Adipocyte (in vitro differentiated cells): ENCODE measurements around the gene SMG6.

ENCODE experiments used
- DNase-seq: peaks from one replicate; pipeline ENCODE4 v3.0.0-alpha.2; 2015; ENCODE audit warnings: low read depth
- H3K27me3 ChIP-seq: replicated peaks from 2 replicates; pipeline ENCODE4 v1.7.0; 2013; ENCODE audit warnings: mild to moderate bottlenecking, low read length, moderate library complexity; ENCODE audit not compliant: control insufficient read depth, insufficient read depth
- H3K36me3 ChIP-seq: 2 replicates; pipeline ENCODE4 v1.7.0; 2013; ENCODE audit warnings: low read length, mild to moderate bottlenecking, moderate library complexity; ENCODE audit not compliant: control insufficient read depth, insufficient read depth, severe bottlenecking
- H3K4me1 ChIP-seq: 2 replicates; pipeline ENCODE4 v1.7.0; 2013; ENCODE audit warnings: mild to moderate bottlenecking, low read length, moderate library complexity; ENCODE audit not compliant: control insufficient read depth, insufficient read depth
- H3K4me3 ChIP-seq: 2 replicates; pipeline ENCODE4 v1.7.0; 2013; ENCODE audit warnings: mild to moderate bottlenecking, low read length, moderate library complexity
- H3K9ac ChIP-seq: 2 replicates; pipeline ENCODE4 v1.7.0; 2013; ENCODE audit warnings: mild to moderate bottlenecking, low read length, moderate library complexity
- H3K9me3 ChIP-seq: 2 replicates; pipeline ENCODE4 v1.7.0; 2013; ENCODE audit warnings: mild to moderate bottlenecking, low read length, moderate library complexity; ENCODE audit not compliant: control insufficient read depth

The SMG6 gene

GRCh38 chr17:2106308-2106955, 197.2 kb downstream of the SMG6 start:
- H3K9me3 ChIP-seq = no peaks in the 10 kb centered on the region
- H3K4me1 ChIP-seq = peaks cover 6% of the 10 kb centered on the region
- no peaks in the 10 kb centered on the region for H3K27me3 ChIP-seq
- no peaks in the 10 kb centered on the region for H3K36me3 ChIP-seq
- H3K4me3 ChIP-seq = no peak overlapping the region
- no peak for DNase-seq
- no peak overlapping the region for H3K9ac ChIP-seq

DNA sequence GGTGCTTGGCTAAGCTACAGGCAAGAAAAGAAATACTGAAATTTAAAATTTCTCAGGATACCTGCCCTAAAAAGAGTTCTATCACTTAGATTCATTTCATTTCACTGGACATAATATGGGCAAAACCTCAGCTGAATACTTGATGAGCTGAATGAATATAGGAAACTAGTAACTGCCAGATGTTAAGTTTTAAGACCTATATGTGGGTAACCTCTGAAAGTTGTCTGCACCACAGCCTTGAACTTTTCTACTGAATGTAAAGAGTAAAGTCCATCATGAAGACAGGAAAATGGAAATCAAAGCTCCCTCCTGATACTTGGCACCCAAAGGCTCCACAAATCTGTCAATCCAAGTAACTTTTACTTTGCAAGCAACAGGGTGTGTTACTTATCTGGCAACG, 197.9 kb downstream of the SMG6 start:
- Histone ChIP-seq H3K9me3 (no peaks in the 10 kb centered on the region), H3K9ac (no peak overlapping the region), H3K36me3 (no peaks in the 10 kb centered on the region), H3K27me3 (no peaks in the 10 kb centered on the region), H3K4me1 (peaks cover 6% of the 10 kb centered on the region), H3K4me3 (no peak overlapping the region)
- no peak for DNase-seq

GRCh38 chr17:2102931-2103809, 200.4 kb downstream of the SMG6 start:
- H3K9ac ChIP-seq = no peak overlapping the region
- DNase-seq = peak; percentile 61
- H3K4me3 ChIP-seq = no peak overlapping the region
- H3K4me1 ChIP-seq = peaks cover 6% of the 10 kb centered on the region
- no peaks in the 10 kb centered on the region for H3K9me3 ChIP-seq
- no peaks in the 10 kb centered on the region for H3K27me3 ChIP-seq
- H3K36me3 ChIP-seq = peaks cover under 1% of the 10 kb centered on the region

DNA sequence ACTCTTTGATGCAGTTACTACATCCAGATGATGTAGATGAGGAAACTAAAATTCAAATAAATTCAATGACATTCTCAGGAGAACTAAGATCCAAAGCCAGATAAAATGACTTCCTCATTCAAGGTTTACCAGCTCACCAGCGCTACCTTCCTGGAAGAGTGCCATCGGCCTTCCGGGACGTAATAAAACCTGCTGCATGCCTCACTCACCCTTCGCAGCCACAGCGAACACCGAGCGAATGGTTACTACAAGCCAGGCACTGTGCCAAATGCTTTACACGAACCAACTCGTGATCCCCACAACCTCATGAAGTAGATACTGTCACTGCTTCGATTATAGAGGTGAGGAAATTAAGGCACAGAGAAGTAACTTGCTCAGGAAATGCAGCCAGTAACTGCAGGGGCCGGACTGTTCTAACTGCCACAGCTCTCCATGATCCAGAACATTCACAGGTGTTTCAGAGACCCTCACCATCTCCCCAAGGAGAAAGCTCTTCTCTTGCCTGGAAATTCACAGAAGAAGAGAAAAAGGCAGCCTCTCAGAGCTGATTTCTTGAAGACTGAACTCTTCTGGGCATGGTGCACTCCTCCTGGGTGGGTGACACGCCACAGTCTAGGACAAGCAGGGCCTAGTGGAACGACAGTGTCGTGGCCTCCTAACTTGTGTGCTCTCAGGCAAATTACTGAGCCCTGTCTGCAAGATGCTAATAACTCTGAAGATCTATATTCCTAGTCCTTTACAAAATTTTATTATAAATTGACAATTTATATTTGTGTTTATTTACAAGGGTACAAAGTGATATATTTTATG, 201.9 kb downstream of the SMG6 start:
- H3K36me3 ChIP-seq = peaks cover 5% of the 10 kb centered on the region
- H3K4me1 ChIP-seq = peaks cover 6% of the 10 kb centered on the region
- no peaks in the 10 kb centered on the region for H3K27me3 ChIP-seq
- no peak overlapping the region for H3K4me3 ChIP-seq
- no peak overlapping the region for H3K9ac ChIP-seq
- no peaks in the 10 kb centered on the region for H3K9me3 ChIP-seq
- DNase-seq = no peak

- Histone ChIP-seq H3K9me3 (no peaks in the 10 kb centered on the region), H3K4me3 (no peak overlapping the region), H3K27me3 (no peaks in the 10 kb centered on the region), H3K9ac (peak overlapping the region; percentile 38), H3K36me3 (peaks cover 5% of the 10 kb centered on the region), H3K4me1 (peaks cover 10% of the 10 kb centered on the region)
- DNase-seq = no peak
Observed at GRCh38 chr17:2095536-2095910, 208.1 kb downstream of the SMG6 start.

- H3K9me3 ChIP-seq = no peaks in the 10 kb centered on the region
- peaks cover 15% of the 10 kb centered on the region for H3K4me1 ChIP-seq
- peak overlapping the region; percentile 38 for H3K9ac ChIP-seq
- H3K27me3 ChIP-seq = no peaks in the 10 kb centered on the region
- H3K4me3 ChIP-seq = no peak overlapping the region
- peaks cover 5% of the 10 kb centered on the region for H3K36me3 ChIP-seq
- DNase-seq = peak; percentile 37
Observed at GRCh38 chr17:2094891-2095535, 208.6 kb downstream of the SMG6 start.

GRCh38 chr17:2093349-2093748, 210.2 kb downstream of the SMG6 start:
- Histone ChIP-seq H3K9ac (no peak overlapping the region), H3K4me3 (no peak overlapping the region), H3K36me3 (peaks cover 5% of the 10 kb centered on the region), H3K27me3 (no peaks in the 10 kb centered on the region), H3K4me1 (peaks cover 29% of the 10 kb centered on the region), H3K9me3 (no peaks in the 10 kb centered on the region)
- no peak for DNase-seq

DNA sequence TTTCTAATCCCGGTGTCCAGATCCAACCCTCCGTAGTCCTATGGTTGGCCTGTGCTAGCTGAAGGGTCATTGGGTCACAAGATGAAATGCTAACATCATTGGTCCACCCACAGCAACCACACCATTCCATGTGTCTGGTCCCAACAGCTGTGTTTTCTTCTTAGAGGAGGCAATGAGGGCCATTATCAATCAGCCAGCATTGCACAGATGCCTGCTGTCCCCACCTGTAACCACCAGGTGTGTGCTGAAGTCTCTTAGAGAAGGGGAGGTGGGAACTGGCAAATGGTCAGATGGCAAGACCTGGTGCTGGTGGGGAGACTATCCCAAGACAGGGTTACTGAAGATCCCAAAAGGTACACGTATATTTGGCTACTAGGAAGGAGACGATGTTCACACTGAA, 211.3 kb downstream of the SMG6 start:
- H3K4me1 ChIP-seq = peaks cover 40% of the 10 kb centered on the region
- H3K4me3 ChIP-seq = no peak overlapping the region
- no peaks in the 10 kb centered on the region for H3K36me3 ChIP-seq
- no peaks in the 10 kb centered on the region for H3K27me3 ChIP-seq
- H3K9me3 ChIP-seq = no peaks in the 10 kb centered on the region
- no peak overlapping the region for H3K9ac ChIP-seq
- DNase-seq = no peak

DNA sequence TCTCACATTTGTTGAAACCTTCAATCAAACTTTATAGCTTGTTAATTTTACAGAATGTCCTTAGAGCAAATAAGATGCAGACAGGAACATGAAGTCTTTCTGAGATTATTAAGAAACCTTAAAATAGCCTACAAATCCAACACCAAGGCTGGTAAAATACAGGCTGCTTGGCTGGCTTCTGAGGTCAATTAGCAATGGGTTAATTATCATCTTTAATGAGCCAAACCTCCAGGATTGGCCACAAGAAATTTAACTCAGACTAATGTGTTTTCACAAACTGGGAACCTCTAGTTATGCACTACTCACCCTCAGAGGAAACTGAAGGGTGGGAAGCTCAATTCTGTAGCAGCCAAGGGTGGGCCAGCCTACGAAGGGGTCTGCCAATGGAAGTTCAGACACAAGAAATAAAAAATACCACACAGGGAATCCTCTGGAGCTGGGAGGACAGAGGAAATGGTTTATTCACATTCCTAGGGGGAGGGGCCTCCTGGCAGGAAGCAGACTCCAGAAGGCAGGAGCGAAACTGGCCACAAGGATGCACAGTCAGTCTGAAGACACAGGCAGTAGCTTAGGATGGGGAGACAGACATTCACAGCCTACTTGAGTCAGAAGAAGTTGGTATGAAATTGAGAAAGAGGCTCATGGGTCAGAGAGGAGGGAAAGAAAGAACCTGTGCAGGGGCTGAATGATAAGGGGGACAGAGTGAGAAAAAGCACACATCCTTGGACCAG, 212.6 kb downstream of the SMG6 start:
- H3K36me3 ChIP-seq = no peaks in the 10 kb centered on the region
- H3K9ac ChIP-seq = peak overlapping the region; percentile 77
- H3K4me1 ChIP-seq = peaks cover 49% of the 10 kb centered on the region
- no peaks in the 10 kb centered on the region for H3K9me3 ChIP-seq
- H3K27me3 ChIP-seq = no peaks in the 10 kb centered on the region
- peak overlapping the region; percentile 73 for H3K4me3 ChIP-seq
- DNase-seq = peak; percentile 90

DNA sequence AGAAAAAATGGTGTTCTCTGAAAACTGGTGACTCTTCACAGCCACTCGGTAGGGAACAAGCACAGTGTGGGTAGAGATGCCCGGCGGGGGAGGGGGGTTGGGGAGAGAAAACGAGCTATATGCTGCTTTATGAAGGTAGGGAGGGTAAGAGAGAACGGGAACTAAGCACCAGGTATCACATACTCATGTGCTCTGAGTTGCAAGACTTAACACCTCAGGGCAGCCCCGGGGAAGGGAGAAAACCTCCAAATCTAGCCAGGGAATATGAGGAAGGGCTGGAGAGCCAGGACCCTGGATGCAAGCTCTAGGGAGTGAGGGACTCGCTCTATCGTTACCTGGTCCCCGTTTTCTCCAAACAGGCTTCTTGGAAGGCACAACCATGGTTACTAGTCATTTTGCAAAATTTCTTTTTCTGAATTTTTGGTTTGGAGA, 213.4 kb downstream of the SMG6 start:
- H3K27me3 ChIP-seq = no peaks in the 10 kb centered on the region
- H3K4me1 ChIP-seq = peaks cover 55% of the 10 kb centered on the region
- H3K4me3 ChIP-seq = peak overlapping the region; percentile 73
- DNase-seq = no peak
- no peaks in the 10 kb centered on the region for H3K9me3 ChIP-seq
- no peaks in the 10 kb centered on the region for H3K36me3 ChIP-seq
- peak overlapping the region; percentile 77 for H3K9ac ChIP-seq
